HG03025 (cell line): ENCODE measurements around the gene COX6A1.
"Not testable (repeated sequence)": the region's sequence is repeated elsewhere in the genome, so short reads cannot be mapped to it uniquely, and the experiment has no call there.

Experiments used
- ATAC-seq: cut with Tn5 transposase; IDR thresholded peaks from one replicate; pipeline ENCODE4 v1.9.1; 2021; ENCODE audit warnings: mild to moderate bottlenecking, moderate library complexity; ENCODE audit not compliant: unreplicated experiment, low FRiP score

Gene COX6A1

GRCh38 chr12:120466560-120467315, 28.8 kb downstream of the COX6A1 start:
- no peak for ATAC-seq

- no peak for ATAC-seq
These were observed 29.5 kb downstream of the COX6A1 start for GRCh38 chr12:120467439-120467838.

- no peak for ATAC-seq
These were observed 30.5 kb downstream of the COX6A1 start for GRCh38 chr12:120468325-120468820.

- ATAC-seq = peak; percentile 28
These were observed 31.0 kb downstream of the COX6A1 start for GRCh38 chr12:120468821-120469449.

- ATAC-seq = peak; percentile 80
These were observed 31.7 kb downstream of the COX6A1 start, which contains the start of gene SRSF9 for GRCh38 chr12:120469450-120470149. Gene SRSF9, minus strand, starts transcription at chr12:120469748. Its CDS starts 139 bp downstream, at chr12:120469609.

GRCh38 chr12:120470150-120470784, 32.4 kb downstream of the COX6A1 start:
- ATAC-seq = peak; percentile 3

- ATAC-seq = no peak
These were observed 34.6 kb downstream of the COX6A1 start for GRCh38 chr12:120472521-120472920.

GRCh38 chr12:120473807-120474615, 36.1 kb downstream of the COX6A1 start:
- no peak for ATAC-seq

GRCh38 chr12:120474616-120474960, 36.7 kb downstream of the COX6A1 start:
- no peak for ATAC-seq

- ATAC-seq = no peak
These were observed 37.7 kb downstream of the COX6A1 start for GRCh38 chr12:120475643-120476042.

GRCh38 chr12:120479458-120479857, 41.5 kb downstream of the COX6A1 start:
- ATAC-seq = no peak

- no peak for ATAC-seq
These were observed 42.3 kb downstream of the COX6A1 start for GRCh38 chr12:120480211-120480610.

GRCh38 chr12:120481022-120481767, 43.3 kb downstream of the COX6A1 start:
- ATAC-seq = no peak

GRCh38 chr12:120483621-120484020, 45.7 kb downstream of the COX6A1 start:
- ATAC-seq = no peak

GRCh38 chr12:120485961-120486881, 48.3 kb downstream of the COX6A1 start:
- ATAC-seq = no peak

GRCh38 chr12:120487552-120487951, 49.6 kb downstream of the COX6A1 start:
- not testable (repeated sequence) for ATAC-seq

GRCh38 chr12:120488057-120488640, 50.2 kb downstream of the COX6A1 start:
- ATAC-seq = no peak

- no peak for ATAC-seq
These were observed 51.1 kb downstream of the COX6A1 start for GRCh38 chr12:120489018-120489417.
